GM12892 (cell line): ENCODE results near the gene TM4SF18.

Experiments
- DNase-seq: peaks from one replicate; pipeline ENCODE4 v3.0.0; 2011; ENCODE audit not compliant: insufficient read length
- FAIRE-seq: peaks from 2 replicates; lab custom pipeline; 2011; peaks lifted over from hg19 to GRCh38; lab: Jason Lieb, UNC
- POLR2A ChIP-seq: IDR thresholded peaks from 2 replicates; pipeline ENCODE4 v1.6.1; 2011; ENCODE audit warnings: low read depth, low read length, control low read depth
- POLR2AphosphoS5 ChIP-seq: IDR thresholded peaks from 2 replicates; pipeline ENCODE4 v1.6.1; 2011; ENCODE audit warnings: low read depth, low read length, control low read depth
- TAF1 ChIP-seq: IDR thresholded peaks from 2 replicates; pipeline ENCODE4 v1.6.1; 2011; ENCODE audit warnings: low read depth, mild to moderate bottlenecking, control low read depth, low read length, borderline replicate concordance

The TM4SF18 gene

GRCh38 chr3:149336925-149337324 is 3.5 kb upstream of the TM4SF18 start:
- FAIRE-seq (no peak), DNase-seq (no peak)
- no peak for TF ChIP-seq POLR2A
- TF ChIP-seq TAF1, result no peak
- no peak for TF ChIP-seq POLR2AphosphoS5

GRCh38 chr3:149332771-149333170 is 665 bp downstream of the TM4SF18 start:
- FAIRE-seq, result no peak
- no peak for DNase-seq
- TF ChIP-seq TAF1 (no peak), POLR2AphosphoS5 (no peak), POLR2A (no peak)

GRCh38 chr3:149332227-149332765 is 1.1 kb downstream of the TM4SF18 start:
- DNase-seq, result no peak
- no peak for FAIRE-seq
- no peak for TF ChIP-seq POLR2AphosphoS5
- no peak for TF ChIP-seq POLR2A
- TF ChIP-seq TAF1, result no peak

- peak; percentile 24 for FAIRE-seq
- TF ChIP-seq POLR2AphosphoS5, result no peak
- no peak for TF ChIP-seq POLR2A
- no peak for TF ChIP-seq TAF1
- no peak for DNase-seq
Measured at GRCh38 chr3:149331396-149331795, 2.0 kb downstream of the TM4SF18 start.

GRCh38 chr3:149330609-149331331 is 2.7 kb downstream of the TM4SF18 start:
- TF ChIP-seq POLR2A (no peak), POLR2AphosphoS5 (no peak), TAF1 (no peak)
- no peak for FAIRE-seq
- DNase-seq, result no peak

- DNase-seq (no peak), FAIRE-seq (no peak)
- TF ChIP-seq TAF1, result no peak
- TF ChIP-seq POLR2A, result no peak
- TF ChIP-seq POLR2AphosphoS5, result no peak
Measured at GRCh38 chr3:149327156-149327555, 6.3 kb downstream of the TM4SF18 start.

- no peak for TF ChIP-seq TAF1
- TF ChIP-seq POLR2A, result no peak
- no peak for TF ChIP-seq POLR2AphosphoS5
- no peak for FAIRE-seq
- DNase-seq, result no peak
Measured at GRCh38 chr3:149325581-149325980, 7.9 kb downstream of the TM4SF18 start.

- no peak for DNase-seq
- FAIRE-seq, result no peak
- TF ChIP-seq POLR2A (no peak), TAF1 (no peak), POLR2AphosphoS5 (no peak)
Measured at GRCh38 chr3:149324332-149324731, 9.1 kb downstream of the TM4SF18 start.

- no peak for TF ChIP-seq TAF1
- TF ChIP-seq POLR2AphosphoS5, result no peak
- no peak for TF ChIP-seq POLR2A
- FAIRE-seq (no peak), DNase-seq (no peak)
Measured at GRCh38 chr3:149321640-149322039, 11.8 kb downstream of the TM4SF18 start.

- no peak for FAIRE-seq
Measured at GRCh38 chr3:149321136-149321535, 12.3 kb downstream of the TM4SF18 start.

GRCh38 chr3:149319750-149320149 is 13.7 kb downstream of the TM4SF18 start:
- no peak for TF ChIP-seq TAF1
- no peak for DNase-seq

More at GRCh38 chr3:149321136-149321535, 12.3 kb downstream of the TM4SF18 start:
- no peak for TF ChIP-seq POLR2AphosphoS5
- TF ChIP-seq POLR2A, result no peak
- TF ChIP-seq TAF1, result no peak
- DNase-seq, result no peak

GRCh38 chr3:149317072-149317471 is 16.4 kb downstream of the TM4SF18 start:
- no peak for TF ChIP-seq TAF1
- FAIRE-seq (no peak), DNase-seq (no peak)

More at GRCh38 chr3:149319750-149320149, 13.7 kb downstream of the TM4SF18 start:
- no peak for FAIRE-seq

- no peak for TF ChIP-seq TAF1
- no peak for TF ChIP-seq POLR2AphosphoS5
- TF ChIP-seq POLR2A, result no peak
- FAIRE-seq, result no peak
- DNase-seq, result no peak
Measured at GRCh38 chr3:149316437-149316836, 17.0 kb downstream of the TM4SF18 start.

GRCh38 chr3:149315694-149316093 is 17.7 kb downstream of the TM4SF18 start:
- DNase-seq (no peak), FAIRE-seq (no peak)
- no peak for TF ChIP-seq TAF1
- no peak for TF ChIP-seq POLR2AphosphoS5
- TF ChIP-seq POLR2A, result no peak
